OCI-LY7 (cell line): ENCODE measurements around the gene RAB6B. TPM values are rescaled to one million over a fixed set of nuclear protein-coding genes. Genes with fewer than 3 reads are reported as not detected.

Experiments
- BruUV-seq: library from RNA; stranded (reverse); fragments of 400-500 nt; replicated peaks from 2 replicates; lab custom pipeline; 2021; lab: Mats Ljungman, UMichigan
- CTCF ChIA-PET: fragments of 300-600 bp; sonication (Branson Sonifier 250); formaldehyde crosslinking; loops from one replicate; lab custom pipeline; 2022; ENCODE audit warnings: antibody characterized with exemption; ENCODE audit not compliant: unreplicated experiment; lab: Charles Lee
- POLR2A ChIA-PET: fragments of 300-600 bp; sonication (Branson Sonifier 250); formaldehyde crosslinking; loops from one replicate; lab custom pipeline; 2022; ENCODE audit warnings: antibody characterized with exemption; lab: Charles Lee
- DNase-seq: peaks from one replicate; pipeline ENCODE4 v3.0.0-alpha.2; 2015; ENCODE audit warnings: low spot score
- H2AFZ ChIP-seq: fragments of 200-600 bp; sonication (generic), shearing (Covaris generic); 2 replicates; pipeline ENCODE4 v1.6.1; 2014; ENCODE audit warnings: mild to moderate bottlenecking, antibody characterized with exemption, low read length, moderate library complexity
- H3K27ac ChIP-seq: fragments of 200-600 bp; sonication (generic); 2 replicates; pipeline ENCODE4 v1.5.1; 2014; ENCODE audit warnings: mixed run types, low read depth, mild to moderate bottlenecking, moderate library complexity, low read length, inconsistent platforms; ENCODE audit not compliant: poor library complexity, severe bottlenecking
- H3K36me3 ChIP-seq: fragments of 200-600 bp; sonication (generic); 2 replicates; pipeline ENCODE4 v1.6.1; 2014; ENCODE audit warnings: mild to moderate bottlenecking, antibody characterized with exemption, low read length, moderate library complexity, mixed read lengths; ENCODE audit not compliant: insufficient read depth
- H3K4me1 ChIP-seq: fragments of 200-600 bp; sonication (generic); 2 replicates; pipeline ENCODE4 v1.5.1; 2014; ENCODE audit warnings: mild to moderate bottlenecking, low read length; ENCODE audit not compliant: insufficient read depth, poor library complexity, severe bottlenecking
- H3K4me2 ChIP-seq: fragments of 200-600 bp; sonication (generic); 2 replicates; pipeline ENCODE4 v1.6.1; 2014; ENCODE audit warnings: mild to moderate bottlenecking, low read length
- H3K4me3 ChIP-seq: fragments of 200-600 bp; sonication (generic); 2 replicates; pipeline ENCODE4 v1.5.1; 2014; ENCODE audit warnings: mild to moderate bottlenecking, low read depth, low read length; ENCODE audit not compliant: poor library complexity, severe bottlenecking
- H3K79me2 ChIP-seq: fragments of 200-600 bp; sonication (generic); 2 replicates; pipeline ENCODE4 v1.6.1; 2016; ENCODE audit warnings: low read depth, mild to moderate bottlenecking, low read length, moderate library complexity, mixed read lengths; ENCODE audit not compliant: insufficient read depth
- H3K9me2 ChIP-seq: fragments of 200-600 bp; sonication (generic); 2 replicates; pipeline ENCODE4 v1.6.1; 2016; ENCODE audit warnings: mild to moderate bottlenecking, low read length, mixed read lengths; ENCODE audit not compliant: insufficient read depth
- H3K9me3 ChIP-seq: fragments of 200-600 bp; sonication (generic); 2 replicates; pipeline ENCODE4 v1.6.1; 2014; ENCODE audit warnings: mild to moderate bottlenecking, mixed run types, low read length, mixed read lengths
- H4K20me1 ChIP-seq: fragments of 200-600 bp; sonication (generic); 2 replicates; pipeline ENCODE4 v1.6.1; 2014; ENCODE audit warnings: mild to moderate bottlenecking, antibody characterized with exemption, low read length, moderate library complexity, mixed read lengths; ENCODE audit not compliant: insufficient read depth
- EZH2phosphoT487 ChIP-seq: fragments of 200-600 bp; sonication (generic); IDR thresholded peaks from 2 replicates; pipeline ENCODE4 v1.6.1; 2018; ENCODE audit warnings: low read depth, borderline replicate concordance, mild to moderate bottlenecking, mixed run types, antibody characterized with exemption, low read length, moderate library complexity, mixed read lengths
- intact Hi-C: fragments of 100-400 bp; cut with micrococcal nuclease; formaldehyde crosslinking; loops from one replicate; pipeline ENCODE4 v1.10.0; 2022; ENCODE audit not compliant: unreplicated experiment
- total RNA-seq, 2 experiments: library from RNA; depleted of rRNA in 1 of 2; stranded (reverse); fragments of >200 nt in 1 of 2; shearing (Covaris generic) in 1 of 2; gene quantifications; 2 replicates each; pipeline ENCODE4 v1.2.3, GENCODE V29; 2014 to 2022
- TF ChIP-seq, protein P1 (sequence below): fragments of 200-600 bp; sonication (generic); conservative IDR thresholded peaks from 2 replicates; pipeline ENCODE4 v1.5.1; 2014; ENCODE audit warnings: mild to moderate bottlenecking, antibody characterized with exemption, low read length, moderate library complexity, mixed read lengths

RAB6B gene
- total RNA-seq, 2 experiments from 2014 or later, result not detected

- Histone ChIP-seq H3K4me3 (no peak overlapping the region), H3K79me2 (no peaks in the 10 kb centered on the region), H3K4me1 (no peaks in the 10 kb centered on the region), H3K9me3 (no peaks in the 10 kb centered on the region), H3K36me3 (no peaks in the 10 kb centered on the region), H2AFZ (no peak overlapping the region), H3K9me2 (no peaks in the 10 kb centered on the region), H3K27ac (no peak overlapping the region), H4K20me1 (no peaks in the 10 kb centered on the region), H3K4me2 (no peak overlapping the region)
- intact Hi-C loops, result no loop called here
- no peak for DNase-seq
- BruUV-seq, result no TSS peak
- ChIA-PET CTCF (no interaction called here), POLR2A (no interaction called here)
- TF ChIP-seq EZH2phosphoT487, result no peak
- TF ChIP-seq, protein P1, sequence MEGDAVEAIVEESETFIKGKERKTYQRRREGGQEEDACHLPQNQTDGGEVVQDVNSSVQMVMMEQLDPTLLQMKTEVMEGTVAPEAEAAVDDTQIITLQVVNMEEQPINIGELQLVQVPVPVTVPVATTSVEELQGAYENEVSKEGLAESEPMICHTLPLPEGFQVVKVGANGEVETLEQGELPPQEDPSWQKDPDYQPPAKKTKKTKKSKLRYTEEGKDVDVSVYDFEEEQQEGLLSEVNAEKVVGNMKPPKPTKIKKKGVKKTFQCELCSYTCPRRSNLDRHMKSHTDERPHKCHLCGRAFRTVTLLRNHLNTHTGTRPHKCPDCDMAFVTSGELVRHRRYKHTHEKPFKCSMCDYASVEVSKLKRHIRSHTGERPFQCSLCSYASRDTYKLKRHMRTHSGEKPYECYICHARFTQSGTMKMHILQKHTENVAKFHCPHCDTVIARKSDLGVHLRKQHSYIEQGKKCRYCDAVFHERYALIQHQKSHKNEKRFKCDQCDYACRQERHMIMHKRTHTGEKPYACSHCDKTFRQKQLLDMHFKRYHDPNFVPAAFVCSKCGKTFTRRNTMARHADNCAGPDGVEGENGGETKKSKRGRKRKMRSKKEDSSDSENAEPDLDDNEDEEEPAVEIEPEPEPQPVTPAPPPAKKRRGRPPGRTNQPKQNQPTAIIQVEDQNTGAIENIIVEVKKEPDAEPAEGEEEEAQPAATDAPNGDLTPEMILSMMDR, result no peak
These were observed 13.5 kb downstream of the RAB6B start for GRCh38 chr3:133881939-133882825.

GRCh38 chr3:133881492-133881891 is 14.2 kb downstream of the RAB6B start:
- CTCF ChIA-PET, result no interaction called here
- no peaks in the 10 kb centered on the region for H3K79me2 ChIP-seq
- H3K4me2 ChIP-seq, result no peak overlapping the region
- BruUV-seq, result no TSS peak
- H3K9me2 ChIP-seq, result no peaks in the 10 kb centered on the region
- TF ChIP-seq, protein P1, result no peak
- TF ChIP-seq EZH2phosphoT487, result no peak
- no peaks in the 10 kb centered on the region for H3K36me3 ChIP-seq
- no peak for DNase-seq
- H2AFZ ChIP-seq, result no peak overlapping the region
- no peaks in the 10 kb centered on the region for H4K20me1 ChIP-seq
- H3K4me1 ChIP-seq, result no peaks in the 10 kb centered on the region
- no peak overlapping the region for H3K4me3 ChIP-seq
- H3K27ac ChIP-seq, result no peak overlapping the region
- intact Hi-C loops, result no loop called here
- POLR2A ChIA-PET, result interaction anchor here (0.5 kb wide), 1 partner anchor 141 kb away, joined by 3 read pairs; no protein-coding TSS in a partner anchor
- H3K9me3 ChIP-seq, result no peaks in the 10 kb centered on the region
